MM.1S (cell line): ENCODE results near the gene SMG6.

ENCODE experiments used
- EZH2 ChIP-seq: fragments of 300-600 bp; sonication (generic); optimal IDR thresholded peaks from 2 replicates; pipeline ENCODE3; 2017; ENCODE audit warnings: low read depth, mild to moderate bottlenecking, antibody characterized with exemption, low read length, mixed read lengths
- EZH2phosphoT487 ChIP-seq: fragments of 300-600 bp; sonication (generic); IDR thresholded peaks from 2 replicates; pipeline ENCODE4 v1.6.1; 2018; ENCODE audit warnings: antibody characterized with exemption, low read length
- TF ChIP-seq, protein P1 (sequence below): fragments of 300-600 bp; sonication (generic); IDR thresholded peaks from 2 replicates; pipeline ENCODE4 v1.5.1; 2016; ENCODE audit warnings: antibody characterized with exemption, low read length, mixed read lengths

DNA sequence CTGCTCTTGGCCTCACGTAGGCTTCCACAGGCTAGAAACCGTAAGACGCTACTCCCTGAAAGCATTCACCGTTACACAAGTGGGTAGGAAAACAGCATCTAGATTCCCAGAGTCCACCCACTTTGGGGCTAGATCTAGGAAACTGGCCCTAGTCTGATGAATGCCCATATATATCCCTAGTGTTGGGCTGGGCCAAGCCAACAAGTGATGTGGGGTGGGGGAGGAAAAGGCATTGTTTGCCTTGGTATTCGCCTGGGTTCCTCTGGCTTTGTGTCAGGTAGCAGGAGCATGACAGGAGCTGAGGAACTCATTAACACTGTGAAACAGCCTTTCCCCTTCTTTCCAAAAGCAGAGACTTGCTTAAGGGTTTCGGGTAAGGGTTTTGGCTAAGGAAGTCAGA lies 112.4 kb downstream of the SMG6 start:
- TF ChIP-seq, protein P1, sequence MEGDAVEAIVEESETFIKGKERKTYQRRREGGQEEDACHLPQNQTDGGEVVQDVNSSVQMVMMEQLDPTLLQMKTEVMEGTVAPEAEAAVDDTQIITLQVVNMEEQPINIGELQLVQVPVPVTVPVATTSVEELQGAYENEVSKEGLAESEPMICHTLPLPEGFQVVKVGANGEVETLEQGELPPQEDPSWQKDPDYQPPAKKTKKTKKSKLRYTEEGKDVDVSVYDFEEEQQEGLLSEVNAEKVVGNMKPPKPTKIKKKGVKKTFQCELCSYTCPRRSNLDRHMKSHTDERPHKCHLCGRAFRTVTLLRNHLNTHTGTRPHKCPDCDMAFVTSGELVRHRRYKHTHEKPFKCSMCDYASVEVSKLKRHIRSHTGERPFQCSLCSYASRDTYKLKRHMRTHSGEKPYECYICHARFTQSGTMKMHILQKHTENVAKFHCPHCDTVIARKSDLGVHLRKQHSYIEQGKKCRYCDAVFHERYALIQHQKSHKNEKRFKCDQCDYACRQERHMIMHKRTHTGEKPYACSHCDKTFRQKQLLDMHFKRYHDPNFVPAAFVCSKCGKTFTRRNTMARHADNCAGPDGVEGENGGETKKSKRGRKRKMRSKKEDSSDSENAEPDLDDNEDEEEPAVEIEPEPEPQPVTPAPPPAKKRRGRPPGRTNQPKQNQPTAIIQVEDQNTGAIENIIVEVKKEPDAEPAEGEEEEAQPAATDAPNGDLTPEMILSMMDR: no peak
- no peak for TF ChIP-seq EZH2
- TF ChIP-seq EZH2phosphoT487: no peak
